DND-41 (cell line): Measurements from ENCODE around the gene UST.

Source experiments
- ATAC-seq: fragments of 200-7000 bp; cut with Tn5 transposase; 3 replicates; pipeline ENCODE4 v1.9.1; 2021; ENCODE audit warnings: low read depth; ENCODE audit not compliant: insufficient read depth
- DNase-seq: peaks from one replicate; pipeline ENCODE4 v3.0.0-alpha.2; 2020
- H2AFZ ChIP-seq: 2 replicates; pipeline ENCODE4 v1.6.0; 2012; ENCODE audit warnings: low read depth, low read length
- H3K27ac ChIP-seq: 2 replicates; pipeline ENCODE4 v1.5.1; 2012; ENCODE audit warnings: low read length, inconsistent platforms
- H3K27me3 ChIP-seq: fragments of 200-600 bp; sonication (generic); 2 replicates; pipeline ENCODE4 v1.6.0; 2012; ENCODE audit warnings: low read length, mild to moderate bottlenecking, inconsistent platforms; ENCODE audit not compliant: insufficient read depth, poor library complexity
- H3K36me3 ChIP-seq: 2 replicates; pipeline ENCODE4 v1.5.1; 2012; ENCODE audit warnings: low read length, inconsistent platforms; ENCODE audit not compliant: insufficient read depth
- H3K4me1 ChIP-seq: 2 replicates; pipeline ENCODE4 v1.5.1; 2012; ENCODE audit warnings: mild to moderate bottlenecking, low read length; ENCODE audit not compliant: insufficient read depth
- H3K4me2 ChIP-seq: 2 replicates; pipeline ENCODE4 v1.6.0; 2012; ENCODE audit warnings: mild to moderate bottlenecking, moderate library complexity, low read length, inconsistent platforms; ENCODE audit not compliant: insufficient read depth
- H3K4me3 ChIP-seq, 2 experiments: fragments of 200-600 bp in 1 of 2; shearing (Covaris generic) in 1 of 2; 2 replicates each; pipeline ENCODE4 v1.5.1; 2012 to 2016; ENCODE audit warnings: inconsistent platforms in 2 of 2, low read length in 2 of 2, mild to moderate bottlenecking in 2 of 2, low read depth in 1 of 2, moderate library complexity in 1 of 2
- H3K79me2 ChIP-seq: 2 replicates; pipeline ENCODE4 v1.6.0; 2012; ENCODE audit warnings: low read length, inconsistent platforms; ENCODE audit not compliant: insufficient read depth
- H3K9ac ChIP-seq: 2 replicates; pipeline ENCODE4 v1.6.0; 2012; ENCODE audit warnings: low read depth, mild to moderate bottlenecking, inconsistent platforms, low read length, moderate library complexity
- H3K9me3 ChIP-seq: 2 replicates; pipeline ENCODE4 v1.5.1; 2012; ENCODE audit warnings: low read length, moderate library complexity, mild to moderate bottlenecking, inconsistent platforms; ENCODE audit not compliant: insufficient read depth, severe bottlenecking
- H4K20me1 ChIP-seq: 2 replicates; pipeline ENCODE4 v1.6.0; 2012; ENCODE audit warnings: low read length; ENCODE audit not compliant: insufficient read depth
- CTCF ChIP-seq: IDR thresholded peaks from 2 replicates; pipeline ENCODE4 v1.5.1; 2012; ENCODE audit warnings: borderline replicate concordance, low read length, moderate library complexity, mild to moderate bottlenecking; ENCODE audit not compliant: poor library complexity, severe bottlenecking; ENCODE audit errors: extremely low read depth
- EZH2 ChIP-seq: IDR thresholded peaks from 3 replicates; pipeline ENCODE4 v1.6.1; 2012; ENCODE audit warnings: borderline replicate concordance, low read depth, mild to moderate bottlenecking, moderate library complexity, low read length, inconsistent platforms; ENCODE audit not compliant: severe bottlenecking

Gene UST

DNA sequence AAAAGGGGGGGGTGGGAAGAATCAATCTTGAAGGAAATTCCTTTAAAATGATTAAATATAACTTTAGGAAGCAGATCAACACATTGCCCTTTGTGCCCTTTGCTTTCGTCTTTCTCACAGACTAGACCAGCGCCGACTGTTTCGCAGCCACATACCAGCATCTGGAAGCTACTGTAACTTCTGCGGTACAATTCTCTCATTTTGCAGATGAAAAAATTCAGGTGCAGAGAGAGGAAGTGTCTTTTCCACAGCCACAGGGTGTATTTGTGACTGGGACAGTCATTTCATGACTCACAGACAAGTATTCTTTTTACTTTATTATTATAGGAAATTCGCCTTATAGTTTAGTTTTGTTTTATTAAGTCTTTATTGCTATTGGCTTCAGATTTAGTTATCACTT lies 84.2 kb downstream of the UST start:
- peaks cover 31% of the 10 kb centered on the region for H3K4me1 ChIP-seq
- no peaks in the 10 kb centered on the region for H3K36me3 ChIP-seq
- H2AFZ ChIP-seq: peak overlapping the region; percentile 69
- H3K27ac ChIP-seq: peak overlapping the region; percentile 86
- H3K4me2 ChIP-seq: peak overlapping the region; percentile 63
- H3K27me3 ChIP-seq: no peaks in the 10 kb centered on the region
- peak overlapping the region; percentile 56 for H3K9ac ChIP-seq
- no peaks in the 10 kb centered on the region; the same call in 1 of the 2 replicates for H3K79me2 ChIP-seq
- DNase-seq (peak; percentile 79), ATAC-seq (peak; percentile 91)
- TF ChIP-seq CTCF (no peak), EZH2 (no peak)
- H4K20me1 ChIP-seq: no peaks in the 10 kb centered on the region
- peak overlapping the region; percentile 10 to 49; a peak in 3 of 4 replicates for H3K4me3 ChIP-seq
- H3K9me3 ChIP-seq: no peaks in the 10 kb centered on the region

DNA sequence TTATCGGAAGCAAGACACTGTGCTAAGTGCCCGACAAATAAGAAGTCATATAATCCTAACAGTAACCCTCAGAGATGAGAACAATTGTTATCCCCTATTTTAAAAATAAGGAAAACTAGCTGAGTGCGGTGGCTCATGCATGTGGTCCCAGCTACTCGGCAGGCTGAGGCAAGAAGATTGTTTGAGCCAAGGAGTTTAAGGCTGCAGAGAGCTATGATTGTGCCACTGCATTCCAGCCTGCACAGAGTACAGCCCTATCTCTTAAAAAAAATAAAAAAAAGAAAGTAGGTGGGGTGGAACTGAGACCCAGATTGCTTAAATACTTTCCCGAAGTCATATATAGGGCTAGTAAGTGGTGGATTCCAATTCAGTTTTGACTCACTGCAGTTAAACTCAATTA lies 84.7 kb downstream of the UST start:
- Histone ChIP-seq H3K27me3 (no peaks in the 10 kb centered on the region), H3K79me2 (peaks cover 2% of the 10 kb centered on the region), H3K36me3 (no peaks in the 10 kb centered on the region), H4K20me1 (no peaks in the 10 kb centered on the region), H2AFZ (peak overlapping the region; percentile 69), H3K9ac (peak overlapping the region; percentile 56), H3K4me3 (peak overlapping the region; percentile 10 to 49; a peak in 3 of 4 replicates), H3K27ac (peak overlapping the region; percentile 86), H3K4me2 (peak overlapping the region; percentile 63), H3K4me1 (peaks cover 31% of the 10 kb centered on the region), H3K9me3 (no peaks in the 10 kb centered on the region)
- ATAC-seq (peak; percentile 54), DNase-seq (peak; percentile 23)
- TF ChIP-seq EZH2 (no peak), CTCF (no peak)

GRCh38 chr6:148835920-148836441 lies 89.2 kb downstream of the UST start:
- Histone ChIP-seq H3K79me2 (peaks cover 2% of the 10 kb centered on the region), H2AFZ (no peak overlapping the region), H3K4me1 (peaks cover 16% of the 10 kb centered on the region), H3K4me3 (no peak overlapping the region), H4K20me1 (no peaks in the 10 kb centered on the region), H3K27me3 (no peaks in the 10 kb centered on the region), H3K27ac (no peak overlapping the region), H3K4me2 (no peak overlapping the region), H3K9me3 (no peaks in the 10 kb centered on the region), H3K36me3 (no peaks in the 10 kb centered on the region), H3K9ac (no peak overlapping the region)
- DNase-seq (no peak), ATAC-seq (no peak)
- TF ChIP-seq EZH2: no peak
- TF ChIP-seq CTCF: no peak
